DOHH2 (cell line): ENCODE results near the gene PARVB.

Source experiments
- H3F3A ChIP-seq: fragments of 200-600 bp; sonication (generic), shearing (Covaris generic); 2 replicates; pipeline ENCODE4 v1.6.0; 2016; ENCODE audit warnings: antibody characterized with exemption, mild to moderate bottlenecking; ENCODE audit not compliant: control insufficient read depth, insufficient read depth
- H3K27ac ChIP-seq: fragments of 200-600 bp; sonication (generic); 2 replicates; pipeline ENCODE4 v1.5.1; 2014; ENCODE audit warnings: low read depth, mild to moderate bottlenecking, low read length, moderate library complexity
- H3K27me3 ChIP-seq: fragments of 200-600 bp; sonication (generic); 2 replicates; pipeline ENCODE4 v1.6.1; 2014; ENCODE audit warnings: mild to moderate bottlenecking, low read length, mixed read lengths; ENCODE audit not compliant: control insufficient read depth
- H3K36me3 ChIP-seq: fragments of 200-600 bp; sonication (generic); 2 replicates; pipeline ENCODE4 v1.6.1; 2014; ENCODE audit warnings: mild to moderate bottlenecking, low read length, moderate library complexity, mixed read lengths; ENCODE audit not compliant: control insufficient read depth
- H3K4me1 ChIP-seq: fragments of 200-600 bp; sonication (generic); 2 replicates; pipeline ENCODE4 v1.6.1; 2014; ENCODE audit warnings: mild to moderate bottlenecking, low read length, mixed read lengths; ENCODE audit not compliant: control insufficient read depth
- H3K4me2 ChIP-seq: fragments of 200-600 bp; sonication (generic); 2 replicates; pipeline ENCODE4 v1.6.0; 2014; ENCODE audit warnings: mild to moderate bottlenecking, low read length, moderate library complexity
- H3K4me3 ChIP-seq: fragments of 200-600 bp; sonication (generic); 2 replicates; pipeline ENCODE4 v1.5.1; 2014; ENCODE audit warnings: mild to moderate bottlenecking, low read length, mixed read lengths
- H3K79me2 ChIP-seq: fragments of 200-600 bp; sonication (generic); 2 replicates; pipeline ENCODE4 v1.6.1; 2014; ENCODE audit warnings: mild to moderate bottlenecking, low read length, mixed read lengths; ENCODE audit not compliant: control insufficient read depth
- H3K9me2 ChIP-seq: fragments of 200-600 bp; sonication (generic); replicated peaks from 2 replicates; pipeline ENCODE4 v1.6.1; 2014; ENCODE audit warnings: mild to moderate bottlenecking, low read length, mixed read lengths; ENCODE audit not compliant: control insufficient read depth
- H3K9me3 ChIP-seq: fragments of 200-600 bp; sonication (generic); 2 replicates; pipeline ENCODE4 v1.6.1; 2014; ENCODE audit warnings: antibody characterized with exemption, low read length, mixed read lengths; ENCODE audit not compliant: control insufficient read depth, insufficient read depth
- H4K20me1 ChIP-seq: fragments of 200-600 bp; sonication (generic); 2 replicates; pipeline ENCODE4 v1.6.0; 2014; ENCODE audit warnings: low read depth, mild to moderate bottlenecking, antibody characterized with exemption, low read length, moderate library complexity; ENCODE audit not compliant: control insufficient read depth, insufficient read depth
- CTCF ChIP-seq: fragments of 200-600 bp; sonication (generic); IDR thresholded peaks from one replicate; pipeline ENCODE4 v1.5.1; 2014; ENCODE audit warnings: antibody characterized with exemption, mild to moderate bottlenecking, low read depth, low read length; ENCODE audit not compliant: poor library complexity, severe bottlenecking
- EZH2phosphoT487 ChIP-seq: fragments of 200-600 bp; sonication (generic); IDR thresholded peaks from 2 replicates; pipeline ENCODE4 v1.6.1; 2017; ENCODE audit warnings: borderline replicate concordance, mild to moderate bottlenecking, antibody characterized with exemption, low read length, moderate library complexity, mixed read lengths

Gene PARVB

GRCh38 chr22:44196241-44196640 lies 172.1 kb downstream of the PARVB start:
- H3K27me3 ChIP-seq = peaks cover 3% of the 10 kb centered on the region; the same call in 1 of the 2 replicates

GRCh38 chr22:44196731-44197131 lies 172.6 kb downstream of the PARVB start:
- Histone ChIP-seq H3K4me2 (no peak overlapping the region), H3K36me3 (no peaks in the 10 kb centered on the region), H3K27ac (no peak overlapping the region), H4K20me1 (no peaks in the 10 kb centered on the region), H3K4me3 (no peak overlapping the region), H3F3A (no peaks in the 10 kb centered on the region), H3K27me3 (peaks cover 3% of the 10 kb centered on the region; the same call in 1 of the 2 replicates), H3K9me2 (no peaks in the 10 kb centered on the region), H3K79me2 (no peaks in the 10 kb centered on the region), H3K9me3 (no peaks in the 10 kb centered on the region), H3K4me1 (peaks cover 33% of the 10 kb centered on the region)
- TF ChIP-seq EZH2phosphoT487 (no peak), CTCF (no peak)

More at GRCh38 chr22:44196241-44196640, 172.1 kb downstream of the PARVB start:
- no peak overlapping the region for H3K27ac ChIP-seq
- H3F3A ChIP-seq = no peaks in the 10 kb centered on the region
- H3K4me1 ChIP-seq = peaks cover 38% of the 10 kb centered on the region
- H3K4me2 ChIP-seq = no peak overlapping the region
- no peaks in the 10 kb centered on the region for H4K20me1 ChIP-seq
- H3K4me3 ChIP-seq = no peak overlapping the region
- H3K79me2 ChIP-seq = no peaks in the 10 kb centered on the region
- H3K36me3 ChIP-seq = no peaks in the 10 kb centered on the region
- H3K9me2 ChIP-seq = no peaks in the 10 kb centered on the region
- TF ChIP-seq EZH2phosphoT487 = no peak
- H3K9me3 ChIP-seq = no peaks in the 10 kb centered on the region

GRCh38 chr22:44197271-44197670 lies 173.2 kb downstream of the PARVB start:
- Histone ChIP-seq H3K9me2 (no peaks in the 10 kb centered on the region), H3K27me3 (peaks cover 3% of the 10 kb centered on the region; the same call in 1 of the 2 replicates)

More at GRCh38 chr22:44197271-44197670, 173.2 kb downstream of the PARVB start:
- TF ChIP-seq CTCF (no peak), EZH2phosphoT487 (no peak)
- Histone ChIP-seq H3K36me3 (no peaks in the 10 kb centered on the region), H3K27ac (no peak overlapping the region), H3K4me3 (no peak overlapping the region), H3K79me2 (no peaks in the 10 kb centered on the region), H3K4me1 (peaks cover 28% of the 10 kb centered on the region), H4K20me1 (no peaks in the 10 kb centered on the region), H3K9me3 (no peaks in the 10 kb centered on the region), H3F3A (no peaks in the 10 kb centered on the region), H3K4me2 (no peak overlapping the region)
